ENCODE data around the gene PHTF1.

Gene PHTF1

GRCh38 chr1:113787663-113788062, 28.4 kb upstream of the PHTF1 start:
- CTCF ChIA-PET = interaction anchor here (0.6 to 0.7 kb wide), 2 partner anchors 47 to 94 kb away, joined by 3 to 4 read pairs; no protein-coding TSS in a partner anchor
- TF ChIP-seq, protein P1, sequence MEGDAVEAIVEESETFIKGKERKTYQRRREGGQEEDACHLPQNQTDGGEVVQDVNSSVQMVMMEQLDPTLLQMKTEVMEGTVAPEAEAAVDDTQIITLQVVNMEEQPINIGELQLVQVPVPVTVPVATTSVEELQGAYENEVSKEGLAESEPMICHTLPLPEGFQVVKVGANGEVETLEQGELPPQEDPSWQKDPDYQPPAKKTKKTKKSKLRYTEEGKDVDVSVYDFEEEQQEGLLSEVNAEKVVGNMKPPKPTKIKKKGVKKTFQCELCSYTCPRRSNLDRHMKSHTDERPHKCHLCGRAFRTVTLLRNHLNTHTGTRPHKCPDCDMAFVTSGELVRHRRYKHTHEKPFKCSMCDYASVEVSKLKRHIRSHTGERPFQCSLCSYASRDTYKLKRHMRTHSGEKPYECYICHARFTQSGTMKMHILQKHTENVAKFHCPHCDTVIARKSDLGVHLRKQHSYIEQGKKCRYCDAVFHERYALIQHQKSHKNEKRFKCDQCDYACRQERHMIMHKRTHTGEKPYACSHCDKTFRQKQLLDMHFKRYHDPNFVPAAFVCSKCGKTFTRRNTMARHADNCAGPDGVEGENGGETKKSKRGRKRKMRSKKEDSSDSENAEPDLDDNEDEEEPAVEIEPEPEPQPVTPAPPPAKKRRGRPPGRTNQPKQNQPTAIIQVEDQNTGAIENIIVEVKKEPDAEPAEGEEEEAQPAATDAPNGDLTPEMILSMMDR (conservative IDR thresholded peaks at IDR 0.05; ENCODE audit: low read depth) = no peak
- no peak overlapping the region for H3K27ac ChIP-seq
- POLR2A ChIA-PET (ENCODE audit: low non-redundant PET) = no interaction called here
- DNase-seq (ENCODE audit: low spot score) = no peak

DNA sequence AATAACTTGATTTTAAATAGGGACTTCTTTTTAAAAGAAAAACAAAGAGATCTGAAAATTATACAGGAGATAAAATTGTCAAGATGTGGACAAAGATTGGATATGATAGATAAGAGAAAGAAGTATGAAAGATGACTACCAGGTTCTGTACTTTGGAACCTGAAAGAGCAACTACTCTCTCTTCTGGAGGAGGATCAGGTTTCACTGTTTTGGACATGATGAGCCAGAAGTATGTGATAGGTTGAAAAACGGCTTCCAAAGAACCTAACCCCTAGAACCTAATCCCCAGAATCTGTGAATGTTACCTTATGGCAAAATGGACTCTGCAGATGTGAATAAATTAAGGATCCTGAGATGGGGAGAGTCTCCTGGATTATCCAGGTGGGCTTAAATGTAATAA, 26.8 kb upstream of the PHTF1 start:
- TF ChIP-seq, protein P1 (conservative IDR thresholded peaks at IDR 0.05; ENCODE audit: low read depth) = no peak
- ChIA-PET POLR2A (ENCODE audit: low non-redundant PET) (no interaction called here), CTCF (interaction anchor here (0.6 kb wide), 1 partner anchor 14 kb away, joined by 3 read pairs; no protein-coding TSS in a partner anchor)
- DNase-seq (ENCODE audit: low spot score) = no peak
- H3K27ac ChIP-seq = no peak overlapping the region

DNA sequence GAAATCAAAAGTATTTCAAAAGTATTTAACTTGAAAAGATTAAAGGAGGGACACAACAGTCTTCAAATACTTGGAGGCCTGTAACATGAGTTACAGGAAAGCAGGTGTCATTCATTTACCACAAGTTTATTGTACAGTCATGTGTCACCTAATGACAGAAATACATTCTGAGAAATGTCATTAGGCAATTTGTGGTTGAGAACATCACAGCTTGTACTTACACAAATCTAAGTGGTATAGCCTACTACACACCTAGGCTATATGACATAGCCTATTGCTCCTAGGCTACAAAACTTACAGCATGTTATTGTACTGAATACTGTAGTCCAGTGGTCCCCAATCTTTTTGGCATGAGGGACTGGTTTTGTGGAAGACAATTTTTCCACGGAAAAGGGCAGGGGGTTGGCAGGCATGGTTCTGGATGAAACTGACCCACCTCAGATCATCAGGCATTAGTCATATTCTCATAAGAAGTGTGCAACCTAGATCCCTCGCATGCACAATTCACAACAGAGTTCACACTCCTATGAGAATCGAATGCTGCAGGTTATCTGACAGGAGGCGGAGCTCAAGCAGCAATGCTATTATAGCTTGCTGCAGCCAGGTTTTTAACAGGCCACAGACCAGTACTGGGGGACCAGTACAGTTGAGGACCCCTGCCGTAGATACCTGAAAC, 25.0 kb upstream of the PHTF1 start:
- POLR2A ChIA-PET (ENCODE audit: low non-redundant PET) = no interaction called here
- CTCF ChIA-PET = interaction anchor here (0.5 kb wide), 1 partner anchor 644 kb away, joined by 3 read pairs; no protein-coding TSS in a partner anchor
- TF ChIP-seq, protein P1 (conservative IDR thresholded peaks at IDR 0.05; ENCODE audit: low read depth) = no peak
- DNase-seq (ENCODE audit: low spot score) = no peak
- no peak overlapping the region for H3K27ac ChIP-seq

DNA sequence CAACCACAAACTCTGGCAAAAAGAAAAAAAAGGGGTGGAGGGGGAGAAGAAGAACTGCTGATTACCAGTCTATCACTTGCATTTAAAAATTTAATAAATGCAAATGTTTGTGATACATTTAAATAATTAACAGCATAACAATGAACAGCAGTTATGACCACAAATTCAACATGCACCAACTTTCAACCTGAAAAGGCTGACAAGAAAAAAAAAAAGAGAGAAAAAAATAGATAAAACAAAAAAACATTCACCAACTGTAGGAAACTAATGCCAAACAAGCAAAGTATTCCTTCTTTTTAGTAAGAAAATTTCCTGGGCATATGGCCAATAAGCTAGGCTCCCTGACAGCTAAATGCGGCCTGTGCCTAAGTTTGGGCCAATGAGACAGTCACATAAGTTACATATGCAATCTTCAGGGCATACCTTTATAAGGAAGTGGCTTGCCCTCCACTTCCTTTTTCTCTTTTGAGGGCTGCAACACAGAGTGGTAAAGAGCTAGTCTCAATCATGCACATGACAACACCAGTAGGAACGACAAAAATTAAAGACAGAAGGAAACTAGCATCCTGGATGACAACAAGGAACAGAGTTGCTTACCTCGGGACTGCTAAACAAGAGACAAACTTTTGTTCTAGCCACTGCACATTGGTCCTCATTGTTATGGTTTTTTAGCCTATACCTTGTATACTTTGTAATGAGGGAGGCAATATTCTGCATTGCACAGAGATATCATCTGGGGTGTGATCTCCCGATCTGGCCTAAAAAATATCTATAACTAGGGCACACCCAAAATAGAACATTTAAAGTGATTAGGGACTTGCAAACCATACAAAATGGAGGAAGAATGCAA, 24.2 kb upstream of the PHTF1 start:
- no peak overlapping the region for H3K27ac ChIP-seq
- TF ChIP-seq, protein P1 (conservative IDR thresholded peaks at IDR 0.05; ENCODE audit: low read depth) = no peak
- CTCF ChIA-PET = no interaction called here
- POLR2A ChIA-PET (ENCODE audit: low non-redundant PET) = no interaction called here
- DNase-seq (ENCODE audit: low spot score) = no peak

- TF ChIP-seq, protein P1 (conservative IDR thresholded peaks at IDR 0.05; ENCODE audit: low read depth) = no peak
- POLR2A ChIA-PET (ENCODE audit: low non-redundant PET) = no interaction called here
- no peak for DNase-seq (ENCODE audit: low spot score)
- H3K27ac ChIP-seq = no peak overlapping the region
- CTCF ChIA-PET = interaction anchor here (0.7 to 1.0 kb wide), 2 partner anchors 14 to 373 kb away, joined by 3 read pairs; no protein-coding TSS in a partner anchor
These were observed 23.1 kb upstream of the PHTF1 start for GRCh38 chr1:113782406-113782805.

DNA sequence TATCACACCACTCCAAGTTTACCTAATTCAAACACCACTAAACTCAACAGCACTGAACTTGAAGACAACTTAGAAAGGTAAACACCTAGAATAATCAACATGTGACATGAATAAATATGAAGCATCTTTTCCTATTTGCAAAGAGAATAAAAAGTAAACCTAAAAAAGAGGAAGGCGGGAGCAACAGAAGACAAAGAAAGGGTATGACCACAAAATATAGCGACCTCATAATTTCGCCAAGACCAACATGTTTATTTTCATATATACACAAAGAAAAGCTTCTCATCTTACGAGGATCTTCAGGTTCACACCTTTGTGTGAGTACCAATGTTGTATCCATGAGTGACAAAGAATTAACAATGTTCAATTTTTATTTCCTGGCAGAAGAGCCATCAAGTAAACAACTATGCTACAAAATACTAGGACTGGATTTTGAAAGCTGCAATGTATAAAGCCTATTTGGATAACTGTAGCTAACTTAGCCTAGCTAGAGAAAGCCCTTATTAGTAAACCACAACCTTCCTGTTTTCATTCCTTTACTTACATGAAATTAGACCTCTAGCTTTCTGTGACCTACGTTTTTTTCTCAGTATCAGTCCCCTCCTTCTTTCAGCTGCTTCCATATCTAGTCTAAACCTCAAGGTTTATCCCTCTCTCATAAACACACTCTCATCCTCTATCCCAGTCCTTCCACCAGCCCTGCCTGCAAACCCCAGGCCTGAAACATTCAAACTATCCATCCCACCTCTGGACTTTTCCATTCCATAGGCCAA, 21.3 kb upstream of the PHTF1 start:
- ChIA-PET POLR2A (ENCODE audit: low non-redundant PET) (no interaction called here), CTCF (no interaction called here)
- TF ChIP-seq, protein P1 (conservative IDR thresholded peaks at IDR 0.05; ENCODE audit: low read depth) = no peak
- H3K27ac ChIP-seq = no peak overlapping the region
- DNase-seq (ENCODE audit: low spot score) = no peak

Data from RWPE1 (cell line).